Activated CD8-positive, alpha-beta T cell treated with anti-CD3 and anti-CD28 coated beads, Interleukin-2, amount 10 ng/mL, durations not matched to agents 7 days and 5 days (primary cell): Measurements from ENCODE around the gene ALS2CL. TPM values are rescaled to one million over a fixed set of nuclear protein-coding genes. Genes with fewer than 3 reads are reported as not detected.
"Not testable (repeated sequence)": the region's sequence is repeated elsewhere in the genome, so short reads cannot be mapped to it uniquely, and the experiment has no call there.

Experiments
- ATAC-seq: fragments of 150-1000 bp; cut with Tn5 transposase; one replicate; pipeline ENCODE4 v1.10.0; 2021; ENCODE audit warnings: moderate library complexity
- CTCF ChIA-PET: fragments of 350-600 bp; sonication (Branson Sonifier 250); formaldehyde crosslinking; loops from one replicate; lab custom pipeline; 2021; ENCODE audit warnings: antibody characterized with exemption; lab: Charles Lee
- POLR2A ChIA-PET: fragments of 350-600 bp; sonication (Branson Sonifier 250); formaldehyde crosslinking; loops from one replicate; lab custom pipeline; 2021; ENCODE audit warnings: antibody characterized with exemption; lab: Charles Lee
- DNase-seq: peaks from one replicate; pipeline ENCODE4 v3.0.0-alpha.2; 2020
- H3K27ac Mint-ChIP-seq: one replicate; pipeline ENCODE4 v1.8.0; 2021; ENCODE audit warnings: mild to moderate bottlenecking, mixed read lengths
- H3K27me3 Mint-ChIP-seq: one replicate; pipeline ENCODE4 v1.8.0; 2021; ENCODE audit warnings: low read depth, mixed read lengths
- H3K36me3 Mint-ChIP-seq: one replicate; pipeline ENCODE4 v1.8.0; 2021; ENCODE audit warnings: low read depth, mixed read lengths
- H3K4me1 Mint-ChIP-seq: one replicate; pipeline ENCODE4 v1.8.0; 2021; ENCODE audit warnings: low read depth, mixed read lengths
- H3K4me3 Mint-ChIP-seq: one replicate; pipeline ENCODE4 v1.8.0; 2021; ENCODE audit warnings: mild to moderate bottlenecking, mixed read lengths
- H3K9me3 Mint-ChIP-seq: one replicate; pipeline ENCODE4 v1.8.0; 2022; ENCODE audit warnings: mixed read lengths; ENCODE audit not compliant: insufficient read depth
- total RNA-seq, 2 experiments: library from RNA; stranded (reverse); gene quantifications; one replicate each; pipeline ENCODE4 v1.2.3, GENCODE V29; 2021

ALS2CL gene
- total RNA-seq, result 1 to 10 TPM; 1.3 to 1.4 TPM

GRCh38 chr3:46693038-46693891, at the start of gene ALS2CL:
ALS2CL (minus strand) TSS chr3:46693679; CDS start chr3:46689440, 4,239 bp downstream.
- peaks cover 34% of the 10 kb centered on the region for H3K4me1 Mint-ChIP-seq
- POLR2A ChIA-PET, result no interaction called here
- peaks cover 16% of the 10 kb centered on the region for H3K27me3 Mint-ChIP-seq
- no peaks in the 10 kb centered on the region for H3K36me3 Mint-ChIP-seq
- H3K4me3 Mint-ChIP-seq, result peak within 1 kb of the TSS; percentile 71
- ATAC-seq (peak; percentile 79), DNase-seq (peak; percentile 65)
- H3K9me3 Mint-ChIP-seq, result no peaks in the 10 kb centered on the region
- peak within 1 kb of the TSS; percentile 50 for H3K27ac Mint-ChIP-seq
- CTCF ChIA-PET, result interaction anchor here (0.7 to 1.3 kb wide), 4 partner anchors 10 to 206 kb away, joined by 3 to 5 read pairs (median 3); no protein-coding TSS in a partner anchor

GRCh38 chr3:46742992-46743585, 49.6 kb upstream of the ALS2CL start:
- no peak overlapping the region for H3K27ac Mint-ChIP-seq
- DNase-seq (no peak), ATAC-seq (no peak)
- peaks cover 8% of the 10 kb centered on the region for H3K27me3 Mint-ChIP-seq
- POLR2A ChIA-PET, result no interaction called here
- H3K4me3 Mint-ChIP-seq, result no peak overlapping the region
- no peaks in the 10 kb centered on the region for H3K36me3 Mint-ChIP-seq
- CTCF ChIA-PET, result no interaction called here
- no peaks in the 10 kb centered on the region for H3K9me3 Mint-ChIP-seq
- no peaks in the 10 kb centered on the region for H3K4me1 Mint-ChIP-seq

DNA sequence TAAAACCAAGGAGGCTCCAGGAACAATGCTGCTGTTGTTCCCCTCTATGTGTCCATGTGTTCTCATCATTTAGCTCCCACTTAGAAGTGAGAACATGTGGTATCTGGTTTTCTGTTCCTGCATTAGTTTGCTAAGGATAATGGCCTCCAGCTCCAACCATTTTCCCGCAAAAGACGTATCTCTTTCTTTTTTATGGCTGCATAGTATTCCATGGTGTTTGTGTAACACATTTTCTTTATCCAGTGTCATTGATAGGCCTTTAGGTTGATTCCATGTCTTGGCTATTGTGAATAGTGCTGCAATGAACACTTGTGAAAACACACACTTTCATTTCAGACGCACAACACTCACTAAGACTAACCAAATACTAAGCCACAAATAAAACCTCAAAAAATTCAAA, 46.1 kb upstream of the ALS2CL start:
- DNase-seq, CTCF ChIA-PET, H3K9me3 Mint-ChIP-seq, H3K4me1 Mint-ChIP-seq, H3K36me3 Mint-ChIP-seq, ATAC-seq, H3K27ac Mint-ChIP-seq, POLR2A ChIA-PET, H3K4me3 Mint-ChIP-seq: not testable (repeated sequence)
- H3K27me3 Mint-ChIP-seq, result peaks cover 13% of the 10 kb centered on the region

- DNase-seq (no peak), ATAC-seq (no peak)
- no peaks in the 10 kb centered on the region for H3K9me3 Mint-ChIP-seq
- POLR2A ChIA-PET, result no interaction called here
- no peak overlapping the region for H3K27ac Mint-ChIP-seq
- CTCF ChIA-PET, result no interaction called here
- no peaks in the 10 kb centered on the region for H3K36me3 Mint-ChIP-seq
- H3K4me3 Mint-ChIP-seq, result no peak overlapping the region
- no peaks in the 10 kb centered on the region for H3K4me1 Mint-ChIP-seq
- peaks cover 15% of the 10 kb centered on the region for H3K27me3 Mint-ChIP-seq
Observed at GRCh38 chr3:46737329-46737731, 43.9 kb upstream of the ALS2CL start.

- Mint-ChIP-seq H3K36me3 (no peaks in the 10 kb centered on the region), H3K9me3 (no peaks in the 10 kb centered on the region), H3K4me3 (no peak overlapping the region), H3K4me1 (no peaks in the 10 kb centered on the region), H3K27me3 (peaks cover 18% of the 10 kb centered on the region), H3K27ac (no peak overlapping the region)
- POLR2A ChIA-PET, result no interaction called here
- ATAC-seq, result no peak
- CTCF ChIA-PET, result no interaction called here
- no peak for DNase-seq
Observed at GRCh38 chr3:46736006-46736872, 42.8 kb upstream of the ALS2CL start.

GRCh38 chr3:46734773-46735172, 41.3 kb upstream of the ALS2CL start:
- H3K4me1 Mint-ChIP-seq, result no peaks in the 10 kb centered on the region
- H3K27ac Mint-ChIP-seq, result no peak overlapping the region
- H3K27me3 Mint-ChIP-seq, result peaks cover 24% of the 10 kb centered on the region
- ATAC-seq, result no peak
- DNase-seq, result no peak
- ChIA-PET POLR2A (no interaction called here), CTCF (no interaction called here)
- H3K36me3 Mint-ChIP-seq, result no peaks in the 10 kb centered on the region
- H3K4me3 Mint-ChIP-seq, result no peak overlapping the region
- H3K9me3 Mint-ChIP-seq, result no peaks in the 10 kb centered on the region

DNA sequence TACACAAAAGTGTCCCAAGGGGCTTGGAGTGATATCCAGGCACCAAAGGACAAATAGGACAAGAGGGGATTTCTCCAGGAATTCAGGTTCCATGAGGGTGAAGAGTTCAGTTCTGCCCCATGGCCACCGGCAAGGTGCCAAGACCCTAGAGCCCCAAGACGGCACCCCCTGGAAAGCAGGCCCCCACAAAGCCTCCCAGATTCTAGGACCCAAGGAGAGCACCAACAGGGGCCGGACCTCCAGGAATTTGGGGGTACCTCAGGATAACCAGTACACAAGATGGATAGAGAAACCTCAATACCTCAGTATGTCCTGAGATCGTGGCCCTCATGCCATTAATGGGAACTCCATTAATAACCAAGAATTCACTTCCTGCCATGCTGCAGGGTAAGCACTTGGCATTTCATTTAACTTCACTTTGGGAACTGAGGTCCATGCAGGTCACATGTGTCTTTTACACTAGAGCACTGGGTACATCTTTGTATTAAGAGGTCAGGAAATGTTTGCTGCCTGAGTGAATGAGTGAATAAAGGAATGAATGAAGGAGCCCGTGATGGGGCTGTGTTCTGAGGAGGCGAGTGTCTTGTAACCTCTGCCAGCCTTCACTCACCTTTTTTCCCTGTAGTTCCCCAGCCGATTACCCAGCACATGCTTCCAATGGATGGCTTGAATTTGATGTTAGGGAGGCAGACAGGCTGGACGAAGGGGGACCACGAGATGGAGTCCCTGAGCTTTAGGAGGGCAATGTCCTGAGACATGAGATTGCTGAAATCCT, 39.7 kb upstream of the ALS2CL start:
- Mint-ChIP-seq H3K9me3 (no peaks in the 10 kb centered on the region), H3K27me3 (peaks cover 19% of the 10 kb centered on the region), H3K27ac (no peak overlapping the region), H3K4me1 (no peaks in the 10 kb centered on the region), H3K4me3 (no peak overlapping the region), H3K36me3 (no peaks in the 10 kb centered on the region)
- no peak for DNase-seq
- CTCF ChIA-PET, result no interaction called here
- no peak for ATAC-seq
- POLR2A ChIA-PET, result no interaction called here

- Mint-ChIP-seq H3K27me3 (peaks cover 14% of the 10 kb centered on the region), H3K36me3 (no peaks in the 10 kb centered on the region), H3K9me3 (no peaks in the 10 kb centered on the region), H3K4me1 (no peaks in the 10 kb centered on the region), H3K4me3 (no peak overlapping the region), H3K27ac (no peak overlapping the region)
- ATAC-seq (no peak), DNase-seq (no peak)
- ChIA-PET POLR2A (no interaction called here), CTCF (no interaction called here)
Observed at GRCh38 chr3:46731795-46732194, 38.3 kb upstream of the ALS2CL start.

- ChIA-PET CTCF (no interaction called here), POLR2A (no interaction called here)
- ATAC-seq (no peak), DNase-seq (no peak)
- Mint-ChIP-seq H3K27ac (no peak overlapping the region), H3K27me3 (peaks cover 17% of the 10 kb centered on the region), H3K4me1 (no peaks in the 10 kb centered on the region), H3K9me3 (no peaks in the 10 kb centered on the region), H3K36me3 (no peaks in the 10 kb centered on the region), H3K4me3 (no peak overlapping the region)
Observed at GRCh38 chr3:46730819-46731218, 37.3 kb upstream of the ALS2CL start.

DNA sequence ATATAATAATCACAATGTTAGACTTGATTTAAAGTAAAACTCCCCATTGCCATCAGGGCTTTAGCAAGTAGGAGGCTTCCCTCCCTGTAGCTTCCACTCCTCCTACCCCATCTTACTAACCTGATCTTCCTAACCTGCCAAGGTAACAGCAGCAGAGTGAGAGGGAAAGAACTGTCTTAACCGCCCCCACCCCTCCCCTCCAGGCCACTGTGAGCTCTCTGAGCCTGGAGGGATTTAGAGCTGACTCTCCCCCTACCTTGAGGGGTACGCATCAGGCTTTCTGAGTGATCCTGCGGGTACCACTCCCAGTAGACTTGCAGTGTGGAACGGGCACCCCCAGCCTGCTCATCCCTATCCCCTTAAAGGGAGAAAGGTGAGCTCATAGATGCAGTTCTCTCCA, 35.6 kb upstream of the ALS2CL start:
- Mint-ChIP-seq H3K9me3 (no peaks in the 10 kb centered on the region), H3K27ac (no peak overlapping the region), H3K27me3 (peaks cover 21% of the 10 kb centered on the region), H3K36me3 (no peaks in the 10 kb centered on the region), H3K4me1 (no peaks in the 10 kb centered on the region), H3K4me3 (no peak overlapping the region)
- ChIA-PET POLR2A (interaction anchor here (0.6 kb wide), 1 partner anchor 891 kb away, joined by 3 read pairs; no protein-coding TSS in a partner anchor), CTCF (no interaction called here)
- DNase-seq (no peak), ATAC-seq (no peak)

DNA sequence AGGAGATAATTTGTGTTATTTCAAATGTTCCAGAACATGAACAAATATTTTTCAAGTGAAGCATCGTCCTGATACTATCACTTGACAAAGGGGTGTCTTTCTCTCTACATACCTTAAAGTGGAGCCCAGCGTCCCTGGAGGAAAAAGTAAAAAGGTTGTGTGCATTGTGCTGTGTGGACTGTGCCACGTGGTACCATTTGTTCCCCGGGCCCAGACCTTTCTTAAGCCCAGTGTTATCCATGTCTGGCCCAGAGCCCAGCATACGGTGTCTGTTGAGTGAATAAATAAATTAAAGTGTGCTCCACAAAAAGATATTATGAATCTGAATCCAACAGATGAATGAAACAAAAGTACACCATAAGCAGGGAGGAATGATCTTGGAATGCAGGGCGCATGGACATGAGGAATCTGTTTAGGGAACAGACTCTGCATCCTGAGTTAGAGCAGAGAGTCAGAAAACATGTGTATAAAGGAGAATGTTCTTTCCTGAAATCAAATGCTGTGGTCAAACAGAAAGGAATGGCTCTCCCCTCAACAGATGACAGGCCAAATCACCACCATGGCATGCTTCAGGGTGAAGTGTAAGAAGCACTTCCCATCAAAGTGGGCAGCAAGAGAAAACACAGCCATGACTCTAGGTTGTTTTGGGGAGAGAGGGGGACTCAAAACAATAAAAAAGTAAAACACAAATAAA, 32.3 kb upstream of the ALS2CL start:
- Mint-ChIP-seq H3K27ac (no peak overlapping the region), H3K9me3 (no peaks in the 10 kb centered on the region), H3K4me3 (no peak overlapping the region), H3K27me3 (peaks cover 14% of the 10 kb centered on the region), H3K36me3 (no peaks in the 10 kb centered on the region), H3K4me1 (no peaks in the 10 kb centered on the region)
- ATAC-seq (no peak), DNase-seq (no peak)
- ChIA-PET POLR2A (no interaction called here), CTCF (interaction anchor here (1.2 kb wide), 1 partner anchor 23 kb away, joined by 4 read pairs; no protein-coding TSS in a partner anchor)
